Activated naive CD8-positive, alpha-beta T cell (primary cell): ENCODE measurements around the gene CHD3.
"Not testable (repeated sequence)": the region's sequence is repeated elsewhere in the genome, so short reads cannot be mapped to it uniquely, and the experiment has no call there.

ENCODE experiments used
- H3K27ac Mint-ChIP-seq: one replicate; pipeline ENCODE4 v1.8.0; 2021; ENCODE audit warnings: mixed read lengths
- H3K27me3 Mint-ChIP-seq: one replicate; pipeline ENCODE4 v1.8.0; 2021; ENCODE audit warnings: mixed read lengths
- H3K36me3 Mint-ChIP-seq: one replicate; pipeline ENCODE4 v1.8.0; 2021; ENCODE audit warnings: mixed read lengths
- H3K4me1 Mint-ChIP-seq: one replicate; pipeline ENCODE4 v1.8.0; 2021; ENCODE audit warnings: low read depth, mixed read lengths
- H3K4me3 Mint-ChIP-seq: one replicate; pipeline ENCODE4 v1.8.0; 2021; ENCODE audit warnings: mild to moderate bottlenecking, mixed read lengths
- H3K9me3 Mint-ChIP-seq: one replicate; pipeline ENCODE4 v1.8.0; 2021; ENCODE audit warnings: low read depth, mixed read lengths

Gene CHD3

DNA sequence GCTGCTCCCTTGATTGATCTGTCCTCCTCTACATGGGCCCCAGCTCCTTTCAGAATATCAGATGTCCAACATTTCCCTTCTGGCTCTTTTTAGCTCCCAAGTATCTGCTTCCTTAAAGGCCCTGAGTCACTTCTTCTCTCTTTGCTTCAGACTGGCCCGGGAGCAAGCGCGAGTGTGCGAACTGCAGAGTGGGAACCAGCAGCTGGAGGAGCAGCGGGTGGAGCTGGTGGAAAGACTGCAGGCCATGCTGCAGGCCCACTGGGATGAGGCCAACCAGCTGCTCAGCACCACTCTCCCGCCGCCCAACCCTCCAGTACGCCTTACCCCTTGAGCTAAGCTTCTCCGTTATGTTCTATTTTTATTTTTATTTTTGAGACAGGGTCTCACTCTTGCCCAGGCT lies 55.7 kb downstream of the CHD3 start:
- no peak overlapping the region for H3K27ac Mint-ChIP-seq
- peaks cover 17% of the 10 kb centered on the region for H3K36me3 Mint-ChIP-seq
- H3K27me3 Mint-ChIP-seq: no peaks in the 10 kb centered on the region
- no peaks in the 10 kb centered on the region for H3K4me1 Mint-ChIP-seq
- H3K9me3 Mint-ChIP-seq: no peaks in the 10 kb centered on the region
- H3K4me3 Mint-ChIP-seq: no peak overlapping the region

GRCh38 chr17:7945651-7946050 lies 57.1 kb downstream of the CHD3 start:
- H3K9me3 Mint-ChIP-seq: no peaks in the 10 kb centered on the region
- no peak overlapping the region for H3K27ac Mint-ChIP-seq
- peaks cover 17% of the 10 kb centered on the region for H3K36me3 Mint-ChIP-seq
- H3K4me3 Mint-ChIP-seq: no peak overlapping the region
- H3K4me1 Mint-ChIP-seq: peaks cover 4% of the 10 kb centered on the region
- no peaks in the 10 kb centered on the region for H3K27me3 Mint-ChIP-seq

DNA sequence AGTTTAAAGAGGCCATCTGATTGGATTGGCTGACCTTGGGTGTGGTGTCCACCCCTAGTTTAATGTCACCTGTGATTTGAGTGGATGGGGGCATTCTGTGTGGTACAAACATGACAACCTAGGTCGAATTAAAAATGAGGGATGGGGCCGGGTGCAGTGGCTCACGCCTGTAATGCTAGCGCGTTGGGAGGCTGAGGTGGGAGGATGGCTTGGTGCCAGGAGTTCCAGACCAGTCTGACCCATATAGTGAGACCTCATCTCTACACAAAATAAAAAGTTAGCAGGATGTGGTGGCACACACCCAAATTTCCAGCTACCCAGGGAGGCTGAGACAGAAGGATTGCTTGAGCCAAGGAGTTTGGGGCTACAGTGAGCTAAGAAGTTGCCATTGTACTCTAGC lies 57.9 kb downstream of the CHD3 start:
- peaks cover 17% of the 10 kb centered on the region for H3K36me3 Mint-ChIP-seq
- H3K4me3 Mint-ChIP-seq: no peak overlapping the region
- H3K27me3 Mint-ChIP-seq: no peaks in the 10 kb centered on the region
- no peaks in the 10 kb centered on the region for H3K9me3 Mint-ChIP-seq
- H3K27ac Mint-ChIP-seq: no peak overlapping the region
- peaks cover 7% of the 10 kb centered on the region for H3K4me1 Mint-ChIP-seq

- peak overlapping the region; percentile 38 for H3K27ac Mint-ChIP-seq
- H3K4me1 Mint-ChIP-seq: peaks cover 13% of the 10 kb centered on the region
- no peaks in the 10 kb centered on the region for H3K9me3 Mint-ChIP-seq
- no peak overlapping the region for H3K4me3 Mint-ChIP-seq
- H3K27me3 Mint-ChIP-seq: no peaks in the 10 kb centered on the region
- peaks cover 17% of the 10 kb centered on the region for H3K36me3 Mint-ChIP-seq
These were observed 59.1 kb downstream of the CHD3 start for GRCh38 chr17:7947651-7948050.

- Mint-ChIP-seq H3K27ac (peak overlapping the region; percentile 34), H3K27me3 (no peaks in the 10 kb centered on the region), H3K4me1 (peaks cover 13% of the 10 kb centered on the region), H3K4me3 (no peak overlapping the region), H3K36me3 (peaks cover 14% of the 10 kb centered on the region), H3K9me3 (no peaks in the 10 kb centered on the region)
These were observed 62.0 kb downstream of the CHD3 start for GRCh38 chr17:7950578-7950977.

- peaks cover 13% of the 10 kb centered on the region for H3K36me3 Mint-ChIP-seq
- H3K9me3 Mint-ChIP-seq: no peaks in the 10 kb centered on the region
- H3K4me1 Mint-ChIP-seq: peaks cover 13% of the 10 kb centered on the region
- H3K4me3 Mint-ChIP-seq: peak overlapping the region; percentile 36
- H3K27ac Mint-ChIP-seq: peak overlapping the region; percentile 85
- H3K27me3 Mint-ChIP-seq: no peaks in the 10 kb centered on the region
These were observed 62.7 kb downstream of the CHD3 start for GRCh38 chr17:7951143-7951792.

GRCh38 chr17:7953266-7953665 lies 64.7 kb downstream of the CHD3 start:
- not testable (repeated sequence) for H3K27me3 Mint-ChIP-seq, H3K27ac Mint-ChIP-seq, H3K9me3 Mint-ChIP-seq, H3K4me3 Mint-ChIP-seq
- peaks cover 10% of the 10 kb centered on the region for H3K36me3 Mint-ChIP-seq
- peaks cover 13% of the 10 kb centered on the region for H3K4me1 Mint-ChIP-seq

GRCh38 chr17:7955414-7956227 lies 67.0 kb downstream of the CHD3 start:
- Mint-ChIP-seq H3K27ac (no peak overlapping the region), H3K9me3 (no peaks in the 10 kb centered on the region), H3K4me3 (no peak overlapping the region), H3K36me3 (peaks cover 2% of the 10 kb centered on the region), H3K27me3 (peaks cover under 1% of the 10 kb centered on the region), H3K4me1 (peaks cover 9% of the 10 kb centered on the region)

DNA sequence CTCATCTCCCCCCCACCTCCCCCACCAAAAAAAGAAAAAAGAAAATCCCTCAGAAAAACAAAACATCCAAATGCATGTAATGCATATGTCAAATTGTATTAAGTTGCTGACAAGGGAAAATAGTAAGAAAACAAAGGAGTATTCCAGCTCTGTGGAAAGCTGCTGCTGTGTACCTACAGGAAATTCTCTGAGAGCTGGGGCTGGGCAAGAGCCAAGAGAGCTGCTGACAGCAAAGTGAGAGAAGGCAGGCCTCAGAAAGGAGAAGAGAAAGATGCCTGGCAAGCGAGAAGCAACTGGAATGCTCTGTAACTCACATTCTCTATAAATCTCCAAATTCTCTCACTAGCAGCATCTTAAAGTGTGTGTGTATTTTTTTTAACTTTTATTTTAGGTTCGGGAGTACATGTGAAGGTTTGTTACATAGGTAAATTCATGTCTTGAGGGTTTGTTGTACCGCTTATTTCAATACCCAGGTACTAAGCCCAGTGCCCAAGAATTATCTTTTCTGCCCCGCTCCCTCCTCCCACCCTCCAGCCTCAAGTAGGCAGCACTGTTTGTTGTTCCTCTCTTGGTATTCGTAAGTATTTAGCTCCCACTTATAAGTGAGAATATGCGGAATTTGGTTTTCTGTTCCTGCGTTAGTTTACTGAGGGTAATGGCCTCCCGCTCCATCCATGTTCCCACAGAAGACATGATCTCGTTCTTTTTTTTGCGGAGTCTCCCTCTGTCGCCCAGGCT lies 67.8 kb downstream of the CHD3 start:
- Mint-ChIP-seq H3K27me3 (peaks cover 3% of the 10 kb centered on the region), H3K36me3 (peaks cover under 1% of the 10 kb centered on the region), H3K27ac (no peak overlapping the region), H3K4me1 (peaks cover 6% of the 10 kb centered on the region), H3K4me3 (no peak overlapping the region), H3K9me3 (no peaks in the 10 kb centered on the region)

DNA sequence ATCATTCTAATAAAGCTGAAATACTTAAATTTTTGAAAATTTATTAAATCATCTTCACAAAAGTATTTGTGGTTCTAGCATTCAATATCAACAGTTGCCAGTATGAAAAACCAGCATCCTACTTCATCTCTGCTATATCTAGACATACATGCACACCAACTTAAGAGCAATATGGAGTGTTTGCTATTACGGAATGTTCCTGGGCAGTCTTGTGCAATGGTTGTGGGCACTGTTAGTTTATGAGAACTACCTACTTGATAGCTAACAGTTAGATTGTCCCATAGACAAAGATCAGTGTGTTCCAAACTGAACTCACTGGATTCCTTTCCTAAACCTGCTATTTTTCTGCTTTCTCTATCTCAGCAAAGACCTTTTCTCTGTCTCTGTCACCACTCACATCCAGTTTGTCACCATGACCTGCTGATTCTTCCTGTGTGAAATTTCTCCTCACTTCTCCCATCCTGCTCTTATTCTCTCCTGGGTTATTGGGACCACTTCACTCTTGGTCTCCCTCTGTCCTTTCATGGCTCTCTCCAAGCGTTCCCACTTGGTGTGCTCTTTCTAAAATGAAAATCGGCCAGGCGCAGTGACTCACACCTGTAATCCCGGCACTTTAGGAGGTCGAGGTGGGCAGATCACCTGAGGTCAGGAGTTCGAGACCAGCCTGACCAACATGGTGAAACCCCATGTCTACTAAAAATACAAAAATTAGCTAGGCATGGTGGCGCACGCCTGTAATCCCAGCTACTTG lies 71.1 kb downstream of the CHD3 start:
- Mint-ChIP-seq H3K9me3 (no peaks in the 10 kb centered on the region), H3K27me3 (peaks cover 3% of the 10 kb centered on the region), H3K4me3 (no peak overlapping the region), H3K27ac (no peak overlapping the region), H3K36me3 (no peaks in the 10 kb centered on the region), H3K4me1 (no peaks in the 10 kb centered on the region)

- peaks cover 3% of the 10 kb centered on the region for H3K27me3 Mint-ChIP-seq
- no peak overlapping the region for H3K4me3 Mint-ChIP-seq
- no peaks in the 10 kb centered on the region for H3K4me1 Mint-ChIP-seq
- no peak overlapping the region for H3K27ac Mint-ChIP-seq
- H3K9me3 Mint-ChIP-seq: no peaks in the 10 kb centered on the region
- H3K36me3 Mint-ChIP-seq: no peaks in the 10 kb centered on the region
These were observed 72.8 kb downstream of the CHD3 start for GRCh38 chr17:7961421-7961820.
